H4 (cell line): ENCODE data around the gene OR52N5. TPM values are rescaled to one million over a fixed set of nuclear protein-coding genes. Genes with fewer than 3 reads are reported as not detected.

Experiments used
- DNase-seq: peaks from one replicate; pipeline ENCODE4 v3.0.0-alpha.2; 2015; ENCODE audit warnings: low spot score
- total RNA-seq: library from RNA; depleted of rRNA; stranded (reverse); fragments of >200 nt; shearing (Covaris generic); gene quantifications from 2 replicates; pipeline ENCODE4 v1.2.3, GENCODE V29; 2014; rRNA removed

Gene OR52N5
- total RNA-seq = not detected in 2 replicates

DNA sequence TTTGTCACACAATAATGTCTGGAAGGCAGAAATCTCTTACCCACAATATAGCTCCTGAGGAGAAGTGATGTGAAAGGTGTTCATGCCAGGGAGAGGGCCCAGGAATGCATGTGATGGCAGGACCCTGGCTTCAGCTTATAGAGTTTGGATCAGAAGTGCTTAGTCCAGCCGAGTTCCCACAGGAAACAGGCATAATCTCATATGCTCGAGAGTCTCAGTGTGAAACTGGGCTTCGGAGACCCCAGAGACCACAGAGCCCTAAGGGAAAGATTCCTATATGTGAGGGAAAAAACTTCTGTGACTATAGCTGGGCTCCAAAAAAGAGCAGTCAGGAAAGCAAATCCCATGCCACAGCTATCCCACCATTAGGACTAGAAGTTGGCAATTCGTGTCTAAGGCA lies at the start of gene OR52N5:
OR52N5 (minus strand) TSS at position 101 of the 400 bp plus-strand sequence. CDS start 4,721 bp downstream, outside the sequence.
- no peak for DNase-seq

DNA sequence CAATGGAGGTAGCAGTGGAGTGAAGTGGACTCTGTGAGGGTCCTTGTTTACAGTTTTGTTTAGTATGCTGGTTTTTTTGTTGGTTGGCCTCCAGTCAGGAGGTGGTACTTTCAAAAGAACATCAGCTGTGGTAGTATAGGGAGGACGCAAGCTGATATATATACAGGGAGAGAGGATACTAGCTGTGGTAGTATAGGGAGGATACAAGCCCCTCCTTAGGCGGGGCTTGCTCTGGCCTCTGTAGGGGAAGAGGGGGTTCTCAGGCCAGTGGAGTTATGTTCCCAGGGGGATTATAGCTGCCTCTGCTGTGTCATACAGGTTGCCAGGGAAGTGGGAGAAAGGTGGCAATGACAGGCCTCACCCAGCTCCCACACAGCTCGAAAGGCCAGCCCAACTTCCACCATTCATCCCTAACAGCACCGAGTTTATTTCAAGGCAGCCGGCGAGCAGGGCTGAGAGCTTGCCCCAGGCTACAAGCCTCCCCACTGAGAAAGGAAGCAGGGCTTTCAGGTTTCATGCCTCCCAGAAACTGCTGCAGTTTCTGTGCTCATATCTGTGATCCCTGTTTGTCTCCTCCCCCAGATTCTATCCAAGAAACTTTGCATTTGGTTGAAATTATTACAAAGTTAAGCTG lies 48.2 kb upstream of the OR52N5 start:
- peak; percentile 16 for DNase-seq

DNA sequence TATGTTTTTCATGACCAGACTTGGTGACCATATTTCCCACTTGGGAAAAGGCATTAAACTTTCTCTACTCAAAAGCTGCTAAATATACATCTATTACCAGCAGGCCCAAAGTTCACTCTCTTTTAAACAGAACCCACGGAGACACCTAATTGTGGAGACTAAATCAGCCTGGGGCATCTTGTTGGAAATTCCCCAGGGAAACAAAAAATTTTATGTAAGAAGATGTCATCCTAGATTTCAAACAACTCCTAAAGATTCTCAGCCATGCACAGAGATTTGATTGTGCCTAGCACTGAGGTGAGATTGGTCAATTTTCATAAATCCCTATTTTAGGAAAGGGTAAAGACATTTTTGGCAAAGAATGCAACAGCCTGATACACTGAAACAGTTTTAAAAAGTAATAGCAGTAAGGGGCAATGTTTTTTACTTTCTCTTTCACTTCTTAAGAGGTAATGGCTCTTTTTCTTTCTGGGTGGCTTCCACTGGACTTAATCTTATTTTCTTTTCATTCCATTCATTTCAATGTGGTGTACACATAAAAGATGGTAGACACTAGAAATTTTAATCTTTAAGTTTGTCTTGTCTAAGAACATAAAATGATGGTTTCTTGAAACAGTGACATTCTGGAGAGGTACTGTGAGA lies 35.2 kb upstream of the OR52N5 start:
- no peak for DNase-seq

DNA sequence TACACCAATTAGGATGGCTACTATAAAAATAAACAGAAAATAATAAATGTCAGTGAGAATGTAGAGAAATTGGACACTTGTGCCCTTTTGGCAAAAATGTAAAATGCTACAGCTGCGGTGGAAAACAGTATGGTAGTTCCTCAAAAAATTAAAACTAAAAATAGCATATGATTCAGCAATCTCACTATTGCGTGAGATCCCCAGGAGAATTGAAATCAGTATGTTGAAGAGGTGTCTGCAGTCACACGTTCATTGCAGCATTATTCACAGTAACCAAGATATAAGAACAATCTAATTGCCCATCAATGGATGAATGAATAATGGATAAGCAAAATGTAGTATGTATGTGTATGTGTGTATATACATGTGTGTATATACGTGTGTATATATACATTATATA lies 32.4 kb upstream of the OR52N5 start:
- no peak for DNase-seq

DNA sequence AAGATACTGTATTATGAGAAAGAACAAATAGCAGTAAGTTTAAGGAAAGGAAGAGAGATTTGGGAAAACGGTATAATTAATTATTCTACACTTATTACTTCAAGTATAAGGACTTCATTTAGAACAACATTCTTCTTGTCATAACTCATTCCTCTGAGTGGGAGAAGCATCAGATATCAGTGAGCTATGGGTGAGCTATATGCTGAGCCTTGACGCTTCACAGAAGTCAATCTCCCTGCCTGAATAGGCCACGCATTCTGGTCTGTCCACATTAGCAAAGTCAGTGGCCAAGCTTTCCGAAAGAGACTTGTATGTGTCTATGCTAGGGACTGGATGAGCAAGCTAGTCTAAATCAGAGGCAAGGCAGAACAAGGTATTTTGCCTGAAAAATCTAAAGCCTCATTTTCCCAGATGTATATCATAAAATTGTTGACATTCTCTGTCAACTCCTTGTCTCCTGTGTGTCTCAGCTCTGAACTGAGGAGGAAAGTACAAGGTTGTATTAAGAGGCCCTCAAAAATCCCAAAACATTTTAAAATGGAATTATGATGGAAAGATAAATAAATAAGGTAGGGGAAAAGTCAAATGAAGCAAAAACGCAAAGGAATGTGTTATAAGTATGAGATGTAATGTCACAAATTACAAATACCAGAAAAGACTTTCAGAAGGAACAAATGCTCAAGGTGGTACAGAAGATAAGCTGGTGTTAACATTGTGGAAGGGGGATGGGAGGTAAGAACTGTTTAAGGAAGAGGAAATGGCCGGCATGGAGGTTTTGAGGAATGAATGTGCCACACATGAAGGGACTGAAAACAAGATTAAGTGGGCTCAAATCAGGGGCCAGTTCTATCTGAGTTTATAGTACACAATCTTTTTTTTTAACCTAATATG lies 27.0 kb upstream of the OR52N5 start:
- DNase-seq = no peak

DNA sequence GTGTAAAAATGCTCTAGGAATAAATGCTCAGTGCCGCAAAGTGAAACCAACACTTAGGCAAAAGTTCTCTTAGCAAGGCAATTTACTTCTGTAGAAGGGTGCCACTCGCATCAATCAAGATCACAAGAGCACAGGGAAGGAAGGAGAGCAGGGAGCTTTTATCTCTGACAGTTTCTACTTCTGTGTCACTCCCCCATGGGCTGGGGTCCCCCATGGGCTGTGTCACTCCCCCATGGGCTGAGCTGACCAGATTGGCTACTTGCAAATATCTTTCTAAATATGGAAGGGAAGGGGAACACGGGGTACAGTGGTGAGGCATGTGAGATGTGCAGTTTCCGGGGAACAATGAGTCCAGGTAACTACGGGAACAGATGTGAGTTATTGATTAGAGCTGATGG lies 26.0 kb upstream of the OR52N5 start:
- no peak for DNase-seq

DNA sequence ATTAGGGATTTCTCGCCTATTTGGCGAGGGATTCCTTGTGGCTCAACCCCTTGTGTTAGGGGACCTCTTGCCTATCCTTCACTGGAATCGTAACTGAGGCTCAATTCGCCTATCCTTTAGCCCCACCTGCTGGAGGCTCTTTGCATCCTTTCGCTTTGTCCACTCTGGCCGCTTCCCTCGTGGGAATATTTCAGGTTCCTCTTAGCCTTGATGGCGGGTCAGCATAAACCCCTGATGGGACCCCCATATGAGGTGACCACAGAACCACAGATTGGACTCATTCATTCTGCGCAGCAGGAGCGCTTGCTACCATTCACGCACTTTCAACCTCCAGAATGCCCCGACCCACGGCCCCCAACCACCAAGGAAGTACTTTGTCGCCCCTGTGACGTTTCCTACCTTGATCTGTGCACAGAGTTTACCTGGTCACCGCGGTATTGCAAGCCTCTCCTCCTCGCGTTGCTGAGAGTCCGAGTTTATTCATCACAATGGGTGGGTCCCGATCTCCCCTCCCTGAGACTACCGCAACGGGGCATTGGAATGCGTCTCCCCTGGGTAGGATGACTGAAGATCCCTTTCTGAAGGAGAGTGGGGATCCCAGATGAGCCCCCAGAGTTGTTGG lies 25.5 kb upstream of the OR52N5 start, which contains the start of gene OR52N2:
OR52N2 (plus strand) TSS at position 425 of the 622 bp plus-strand sequence. CDS start 11,412 bp downstream, outside the sequence.
- peak; percentile 76 for DNase-seq

DNA sequence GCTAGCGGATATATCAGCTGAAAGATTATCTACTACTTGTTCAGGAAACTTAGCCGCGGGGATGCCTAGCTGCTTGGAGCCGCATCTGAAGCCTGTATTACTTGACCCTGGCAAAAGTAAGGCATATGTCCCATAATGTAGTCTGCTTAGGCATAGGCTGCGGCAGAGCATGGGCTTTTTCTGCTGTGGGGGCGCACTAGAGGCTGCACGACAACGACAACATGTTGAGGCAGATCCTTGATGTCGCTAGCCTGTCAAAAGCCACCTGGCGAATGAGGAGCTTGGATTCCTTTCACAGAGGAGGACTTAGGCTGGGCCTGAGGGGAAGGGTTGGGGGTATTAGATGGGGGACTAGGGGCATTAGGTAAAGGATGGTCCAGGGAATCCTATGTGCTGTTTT lies 24.4 kb upstream of the OR52N5 start:
- no peak for DNase-seq

DNA sequence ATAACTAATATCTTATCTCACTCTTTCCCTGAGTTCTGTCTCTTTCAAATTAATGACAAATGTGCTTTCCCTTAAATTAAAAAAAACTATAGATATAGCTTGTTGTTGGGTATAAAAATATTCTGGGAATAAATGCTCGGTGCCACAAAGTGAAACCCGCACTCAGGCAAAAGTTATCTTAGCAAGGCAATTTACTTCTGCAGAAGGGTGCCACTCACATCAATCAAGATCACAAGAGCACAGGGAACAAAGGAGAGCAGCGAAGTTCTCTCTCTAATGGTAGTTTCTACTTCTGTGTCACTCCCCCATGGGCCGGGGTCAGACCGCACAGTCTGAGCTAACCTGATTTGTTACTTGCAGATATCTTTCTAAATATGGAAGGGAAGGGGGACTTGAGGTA lies 20.8 kb upstream of the OR52N5 start:
- no peak for DNase-seq

DNA sequence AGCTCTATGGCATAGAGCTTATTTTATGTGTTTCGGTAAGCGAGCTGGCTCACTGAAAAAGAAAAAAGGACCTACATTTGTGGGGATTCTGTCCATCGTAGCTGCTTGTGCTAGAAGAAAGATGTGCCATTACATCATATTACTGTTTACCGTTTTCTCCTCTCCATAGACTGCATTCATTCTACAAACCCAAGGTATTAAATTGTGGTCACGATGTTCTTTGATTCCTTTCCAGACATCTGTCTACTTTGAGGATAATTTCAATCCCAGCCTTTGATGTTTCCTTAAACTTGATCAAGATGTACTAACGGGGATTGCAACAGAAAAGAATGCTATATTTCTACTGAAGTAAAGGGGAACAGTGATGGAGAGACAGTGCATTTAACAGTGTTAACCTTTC lies 13.4 kb upstream of the OR52N5 start:
- no peak for DNase-seq

DNA sequence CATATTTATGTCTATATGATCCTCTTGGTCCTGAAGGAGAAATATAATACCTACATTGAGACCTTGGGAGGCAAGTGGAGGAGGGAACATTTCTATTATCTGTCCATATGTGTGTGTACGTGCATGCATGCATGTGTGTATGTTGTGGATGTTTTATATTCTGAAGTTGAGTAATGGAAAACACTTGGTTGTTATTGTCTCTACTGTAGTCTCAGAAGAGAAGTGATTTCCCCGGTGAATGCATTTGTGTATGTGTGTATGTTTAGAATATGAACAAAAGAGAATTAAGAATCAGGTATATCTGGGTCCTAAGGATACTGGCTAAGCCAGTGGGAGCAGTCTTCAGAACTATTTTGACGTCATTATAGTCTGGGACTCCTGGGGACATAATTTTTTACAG lies 8.0 kb upstream of the OR52N5 start, which contains the start of gene OR52N1:
OR52N1 (minus strand) TSS at position 101 of the 400 bp plus-strand sequence. CDS start 2,449 bp downstream, outside the sequence.
- no peak for DNase-seq

DNA sequence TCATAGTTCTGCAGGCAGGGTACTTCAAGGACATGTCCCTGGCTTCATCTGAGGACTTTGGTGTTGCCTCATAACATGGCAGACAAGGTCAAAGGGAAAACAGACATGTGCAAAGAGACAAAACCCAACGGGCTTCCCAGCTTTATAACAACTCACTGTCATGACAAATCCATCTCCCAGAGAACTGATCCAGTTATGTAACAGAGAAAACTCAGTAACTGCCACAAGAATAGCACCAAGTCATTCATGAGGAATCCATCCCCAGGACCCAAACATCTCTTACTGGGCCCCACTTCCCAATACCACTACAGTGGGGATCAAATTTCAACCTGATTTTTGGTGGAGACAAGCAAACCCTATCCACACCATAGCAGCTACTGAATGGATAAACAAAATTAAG lies 16.1 kb downstream of the OR52N5 start:
- no peak for DNase-seq

DNA sequence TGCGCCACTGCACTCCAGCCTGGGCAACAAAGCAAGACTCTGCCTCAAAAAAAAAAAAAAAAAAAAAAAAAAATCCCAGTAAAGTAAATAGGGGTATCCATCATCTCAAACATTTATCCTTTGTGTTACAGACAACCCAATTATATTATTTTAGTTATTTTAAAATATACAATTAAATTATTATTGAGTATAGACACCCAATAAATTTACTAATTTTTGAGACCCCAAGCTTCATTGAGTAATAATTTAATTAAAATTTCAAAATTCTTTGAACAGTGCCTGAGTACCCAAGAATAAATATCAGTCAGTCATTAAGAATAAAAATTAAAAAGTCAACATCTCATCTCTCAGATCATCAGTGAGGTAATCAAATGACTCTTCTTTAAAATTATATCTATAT lies 29.2 kb downstream of the OR52N5 start, which contains the start of gene OR52N4:
OR52N4 (plus strand) TSS at position 301 of the 400 bp plus-strand sequence. CDS start 498 bp downstream, outside the sequence.
- DNase-seq = no peak

DNA sequence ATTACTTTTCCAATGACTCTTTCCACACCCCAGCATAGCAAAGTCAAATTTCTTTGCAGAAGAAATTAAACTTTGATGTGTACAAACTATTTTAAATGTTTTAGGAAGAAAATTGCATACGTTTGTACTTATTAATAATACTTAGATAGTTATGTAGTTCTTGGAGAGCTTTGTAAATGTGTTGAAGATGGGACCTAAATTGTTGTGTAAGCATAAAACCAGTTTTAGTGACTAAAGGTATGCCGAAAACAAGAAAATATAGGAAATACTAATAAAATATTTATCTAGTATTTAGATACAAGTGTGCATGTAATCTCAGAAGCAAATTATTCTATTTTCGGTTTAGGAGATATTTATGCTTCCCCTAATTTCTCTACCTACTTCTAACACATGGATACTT lies 33.3 kb downstream of the OR52N5 start:
- DNase-seq = no peak

DNA sequence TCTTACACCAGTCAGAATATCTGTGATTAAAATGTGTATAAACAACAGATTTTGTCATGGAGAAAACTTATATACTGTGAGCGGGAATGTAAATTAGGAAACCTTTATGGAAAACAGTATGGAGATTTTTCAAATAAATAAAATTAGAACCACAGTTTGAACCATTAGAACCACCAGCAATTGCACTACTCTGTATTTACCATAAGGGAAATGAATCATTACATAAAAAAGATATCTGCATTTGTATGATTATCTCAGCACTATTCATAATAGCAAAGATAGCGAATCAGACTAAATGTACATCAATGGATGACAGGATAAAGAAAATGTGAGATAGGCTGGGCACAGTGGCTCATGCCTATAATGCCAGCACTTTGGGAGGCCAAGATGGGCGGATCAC lies 36.5 kb downstream of the OR52N5 start:
- DNase-seq = no peak

DNA sequence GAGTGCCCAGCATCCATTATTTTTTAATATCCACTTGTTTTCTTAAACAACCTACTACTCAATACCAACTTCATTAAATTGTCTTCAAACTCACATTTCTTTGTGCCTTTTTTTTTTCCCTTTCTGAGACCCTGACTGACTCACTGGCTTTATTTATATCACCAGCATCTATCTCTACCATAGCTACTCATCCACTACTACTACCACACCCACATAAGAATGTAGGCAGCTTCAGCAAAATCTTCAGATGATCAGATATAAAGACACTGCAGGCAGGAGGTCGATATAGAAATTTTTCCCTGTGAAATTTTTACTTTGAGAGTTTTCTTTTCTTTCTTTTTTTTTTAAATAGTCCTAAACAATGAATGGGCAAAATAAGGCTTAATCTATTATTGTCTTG lies 44.7 kb downstream of the OR52N5 start:
- DNase-seq = no peak

DNA sequence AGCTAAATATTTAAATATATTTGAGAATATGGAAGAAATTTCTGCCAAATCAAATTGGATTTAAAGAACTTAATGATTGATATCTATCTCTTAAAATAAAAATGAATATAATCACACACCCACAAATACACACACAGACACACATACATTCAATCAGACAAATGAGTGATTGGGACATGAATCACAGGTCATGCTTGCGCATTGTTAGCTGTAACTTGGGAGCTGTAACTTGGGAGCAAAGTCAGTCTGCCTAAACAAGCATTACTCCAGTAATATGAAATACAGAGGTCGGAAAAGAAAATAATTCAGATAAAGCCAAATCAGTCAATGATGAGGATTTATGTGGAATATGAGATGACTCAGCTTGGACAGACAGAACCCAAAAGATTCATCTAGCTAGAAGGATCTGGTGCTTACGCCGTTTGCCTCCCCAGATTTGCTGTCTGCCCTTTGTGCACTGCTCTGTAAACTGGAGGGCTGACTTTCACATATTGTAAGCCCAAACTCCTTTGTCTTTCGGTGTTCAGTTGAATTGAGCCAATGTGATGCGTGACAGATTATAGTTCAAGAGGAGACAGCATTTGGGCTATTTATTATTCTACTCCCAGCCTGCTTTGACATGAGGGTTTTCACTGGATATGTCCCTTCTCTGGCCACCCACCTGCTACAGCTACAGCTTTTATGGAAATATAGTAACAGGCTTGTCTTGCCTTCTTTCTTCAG lies 45.3 kb downstream of the OR52N5 start:
- no peak for DNase-seq

DNA sequence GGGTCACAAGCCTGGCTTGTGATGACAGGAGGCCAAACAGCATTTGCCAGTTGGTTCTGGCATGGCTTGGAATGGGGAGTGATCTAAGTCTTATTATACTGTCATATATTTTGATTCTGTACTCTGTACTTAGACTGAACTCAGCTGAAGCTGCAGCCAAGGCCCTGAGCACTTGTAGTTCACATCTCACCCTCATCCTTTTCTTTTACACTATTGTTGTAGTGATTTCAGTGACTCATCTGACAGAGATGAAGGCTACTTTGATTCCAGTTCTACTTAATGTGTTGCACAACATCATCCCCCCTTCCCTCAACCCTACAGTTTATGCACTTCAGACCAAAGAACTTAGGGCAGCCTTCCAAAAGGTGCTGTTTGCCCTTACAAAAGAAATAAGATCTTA lies 46.1 kb downstream of the OR52N5 start:
- no peak for DNase-seq

DNA sequence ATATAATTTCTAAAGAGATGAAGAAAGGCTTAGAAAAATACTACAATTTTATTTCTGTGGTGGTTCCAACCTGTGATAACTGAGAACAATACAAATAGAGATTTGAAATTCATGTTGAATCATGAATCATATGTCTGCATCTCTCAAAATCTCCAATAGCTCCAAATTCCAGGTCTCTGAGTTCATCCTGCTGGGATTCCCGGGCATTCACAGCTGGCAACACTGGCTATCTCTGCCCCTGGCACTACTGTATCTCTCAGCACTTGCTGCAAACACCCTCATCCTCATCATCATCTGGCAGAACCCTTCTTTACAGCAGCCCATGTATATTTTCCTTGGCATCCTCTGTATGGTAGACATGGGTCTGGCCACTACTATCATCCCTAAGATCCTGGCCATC lies 46.8 kb downstream of the OR52N5 start, which contains the start of gene OR56B1:
OR56B1 (plus strand) TSS at position 53 of the 400 bp plus-strand sequence; CDS start at position 122, 69 bp downstream.
- DNase-seq = no peak

DNA sequence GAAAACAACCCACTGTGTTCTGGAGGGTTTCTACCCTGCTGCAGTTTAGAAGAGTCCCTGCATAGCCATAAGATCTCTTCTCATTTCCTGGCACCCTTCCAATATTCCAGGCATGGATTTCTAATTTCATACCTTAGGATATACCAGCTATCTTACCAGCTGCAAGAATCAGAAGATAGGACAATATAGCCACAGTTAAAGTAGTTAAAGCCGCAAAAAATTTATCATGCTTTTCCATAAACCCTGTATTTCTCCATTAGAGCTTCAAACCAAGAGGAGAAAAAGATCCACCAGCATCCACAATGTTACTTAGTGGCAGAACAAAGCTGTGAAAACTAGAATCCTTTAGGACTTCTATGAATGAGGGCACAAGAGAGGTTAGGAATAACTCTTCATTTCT lies 55.5 kb downstream of the OR52N5 start:
- DNase-seq = no peak

DNA sequence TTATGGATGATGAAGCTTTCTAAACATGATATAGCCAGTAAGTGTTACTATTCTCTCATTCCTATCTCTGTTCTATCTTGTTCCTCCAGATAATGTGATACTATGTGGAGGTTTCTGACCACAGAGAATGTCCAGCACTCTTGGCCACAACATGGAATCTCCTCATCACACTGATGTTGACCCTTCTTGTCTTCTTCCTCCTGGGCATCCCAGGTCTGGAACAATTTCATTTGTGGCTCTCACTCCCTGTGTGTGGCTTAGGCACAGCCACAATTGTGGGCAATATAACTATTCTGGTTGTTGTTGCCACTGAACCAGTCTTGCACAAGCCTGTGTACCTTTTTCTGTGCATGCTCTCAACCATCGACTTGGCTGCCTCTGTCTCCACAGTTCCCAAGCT lies 56.8 kb downstream of the OR52N5 start:
- DNase-seq = no peak
